ENCODE data around the gene CITED1.

DNA sequence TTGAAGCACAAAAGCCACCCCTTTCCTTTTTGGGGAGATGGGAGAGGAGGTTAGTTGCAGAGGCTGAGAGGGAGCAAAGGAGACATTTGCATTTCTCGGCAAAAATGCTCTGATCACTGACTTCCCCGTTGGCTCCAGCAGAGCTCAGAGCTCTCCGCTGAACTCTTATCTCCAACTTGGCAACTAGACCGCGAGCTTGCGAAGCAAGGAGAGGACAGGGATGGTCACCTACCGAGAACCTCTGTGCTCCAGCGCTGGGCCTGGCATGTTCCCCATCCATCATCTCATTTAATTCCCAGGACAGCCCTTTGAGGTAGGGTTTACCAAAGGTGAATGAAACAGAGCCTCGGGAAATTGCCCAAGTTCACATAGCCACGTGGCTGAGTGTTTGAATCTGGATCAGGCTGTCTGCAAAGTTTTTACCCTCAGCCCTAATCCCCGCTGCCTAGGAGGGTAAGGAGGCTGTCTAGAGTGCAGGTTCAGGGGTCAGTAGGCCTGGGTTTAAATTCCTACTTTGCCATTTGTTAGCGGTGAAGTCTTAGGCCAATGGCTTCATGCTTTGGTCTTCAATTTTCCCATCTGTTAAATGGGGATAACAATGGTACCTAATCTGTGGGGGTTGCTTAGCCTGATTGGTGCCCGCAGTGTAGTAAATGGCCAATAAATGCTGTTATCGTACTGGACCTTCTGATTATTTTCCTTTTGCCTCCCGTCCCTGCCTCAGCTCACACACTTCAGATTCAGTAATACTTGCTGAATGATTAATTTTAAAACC is 3.8 kb upstream of the CITED1 start:
- TF ChIP-seq, protein P1, sequence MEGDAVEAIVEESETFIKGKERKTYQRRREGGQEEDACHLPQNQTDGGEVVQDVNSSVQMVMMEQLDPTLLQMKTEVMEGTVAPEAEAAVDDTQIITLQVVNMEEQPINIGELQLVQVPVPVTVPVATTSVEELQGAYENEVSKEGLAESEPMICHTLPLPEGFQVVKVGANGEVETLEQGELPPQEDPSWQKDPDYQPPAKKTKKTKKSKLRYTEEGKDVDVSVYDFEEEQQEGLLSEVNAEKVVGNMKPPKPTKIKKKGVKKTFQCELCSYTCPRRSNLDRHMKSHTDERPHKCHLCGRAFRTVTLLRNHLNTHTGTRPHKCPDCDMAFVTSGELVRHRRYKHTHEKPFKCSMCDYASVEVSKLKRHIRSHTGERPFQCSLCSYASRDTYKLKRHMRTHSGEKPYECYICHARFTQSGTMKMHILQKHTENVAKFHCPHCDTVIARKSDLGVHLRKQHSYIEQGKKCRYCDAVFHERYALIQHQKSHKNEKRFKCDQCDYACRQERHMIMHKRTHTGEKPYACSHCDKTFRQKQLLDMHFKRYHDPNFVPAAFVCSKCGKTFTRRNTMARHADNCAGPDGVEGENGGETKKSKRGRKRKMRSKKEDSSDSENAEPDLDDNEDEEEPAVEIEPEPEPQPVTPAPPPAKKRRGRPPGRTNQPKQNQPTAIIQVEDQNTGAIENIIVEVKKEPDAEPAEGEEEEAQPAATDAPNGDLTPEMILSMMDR (IDR thresholded peaks at IDR 0.05): no peak
- TF ChIP-seq EZH2 (IDR thresholded peaks at IDR 0.05; ENCODE audit: borderline replicate concordance, insufficient read depth, low read depth, low read length, poor library complexity, severe bottlenecking): no peak
